Renal cortical epithelial cell (primary cell): ENCODE results near the gene SMDT1. TPM values are rescaled to one million over a fixed set of nuclear protein-coding genes. Genes with fewer than 3 reads are reported as not detected.
A peak's percentile ranks its signal among the peaks of the same experiment; 100 is the strongest.
"Not testable (repeated sequence)": the region's sequence is repeated elsewhere in the genome, so short reads cannot be mapped to it uniquely, and the experiment has no call there.

Source experiments
- DNase-seq: peaks from one replicate; pipeline ENCODE4 v3.0.0-alpha.2; 2011; ENCODE audit warnings: low read depth
- total RNA-seq: library from RNA; depleted of rRNA; stranded (reverse); fragments of >200 nt; gene quantifications from 2 replicates; pipeline ENCODE4 v1.2.3, GENCODE V29; 2014

Gene SMDT1
- total RNA-seq, 1 donor from 2014 or later, result 4.5 TPM

DNA sequence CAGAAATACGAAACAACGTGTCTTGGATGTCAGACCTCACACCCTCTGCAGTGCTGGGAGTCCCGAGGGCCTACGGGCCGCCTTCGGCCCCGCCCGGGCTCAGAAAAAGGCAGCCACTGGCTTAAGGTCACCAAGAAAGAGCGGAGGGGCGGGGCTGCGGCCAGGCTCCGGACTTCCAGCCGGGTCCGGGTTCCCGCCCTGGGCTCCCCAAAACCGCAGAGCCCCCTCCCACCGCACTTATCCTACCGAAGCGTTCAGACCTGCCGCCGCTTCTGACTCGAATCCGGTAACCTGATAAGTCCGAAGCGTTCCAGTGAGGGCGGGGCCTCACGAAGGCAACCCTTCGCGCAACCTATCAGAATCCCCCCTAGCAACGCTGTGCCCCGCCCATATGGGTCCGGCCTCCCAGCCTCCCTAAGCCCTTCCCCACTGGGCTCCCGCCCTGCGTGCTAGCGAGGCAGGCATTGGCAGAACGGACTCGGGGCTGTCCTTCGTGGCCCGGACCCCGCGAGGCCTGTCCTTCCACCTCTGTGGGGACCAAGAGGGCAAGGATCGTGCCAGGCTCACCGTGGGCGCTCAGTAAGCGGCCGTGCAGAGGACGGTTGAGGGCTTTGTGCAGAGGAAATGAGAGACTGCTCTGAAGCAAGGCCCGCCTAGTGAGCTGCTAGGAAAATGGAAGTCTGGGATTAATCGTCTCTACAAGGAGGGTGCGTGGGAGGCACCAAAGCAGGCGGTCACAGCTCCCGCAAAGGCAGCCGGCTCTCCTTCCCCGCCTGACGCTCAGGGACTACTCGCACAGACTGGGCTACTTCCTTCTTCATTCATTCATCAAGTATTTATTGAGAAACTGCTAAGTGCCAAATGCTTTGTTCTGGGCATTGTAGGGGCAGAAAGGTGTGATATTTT is 8.7 kb upstream of the SMDT1 start, which contains the start of gene NAGA:
NAGA (minus strand) TSS at position 296 of the 906 bp plus-strand sequence. CDS start 515 bp downstream, outside the sequence.
- DNase-seq, result peak; percentile 93

DNA sequence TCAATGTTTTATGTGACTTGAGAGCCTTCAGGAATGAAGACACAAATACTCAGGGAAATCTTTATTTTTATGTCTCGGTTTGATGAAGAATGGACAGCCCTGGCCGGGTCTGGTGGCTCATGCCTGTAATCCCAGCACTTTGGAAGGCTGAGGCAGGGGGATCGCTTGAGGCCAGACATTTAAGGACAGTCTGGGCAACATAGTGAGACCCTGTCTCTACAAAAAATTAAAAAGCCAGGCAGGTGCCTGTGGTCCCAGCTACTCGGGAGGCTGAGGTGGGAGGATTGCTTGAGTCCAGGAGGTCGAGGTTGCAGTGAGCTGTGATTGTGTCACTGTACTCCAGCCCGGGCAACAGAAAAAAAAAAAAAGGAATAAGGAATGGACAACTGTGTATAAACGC is 8.0 kb upstream of the SMDT1 start:
- not testable (repeated sequence) for DNase-seq

GRCh38 chr22:42072606-42073330 is 6.7 kb upstream of the SMDT1 start:
- DNase-seq, result no peak

DNA sequence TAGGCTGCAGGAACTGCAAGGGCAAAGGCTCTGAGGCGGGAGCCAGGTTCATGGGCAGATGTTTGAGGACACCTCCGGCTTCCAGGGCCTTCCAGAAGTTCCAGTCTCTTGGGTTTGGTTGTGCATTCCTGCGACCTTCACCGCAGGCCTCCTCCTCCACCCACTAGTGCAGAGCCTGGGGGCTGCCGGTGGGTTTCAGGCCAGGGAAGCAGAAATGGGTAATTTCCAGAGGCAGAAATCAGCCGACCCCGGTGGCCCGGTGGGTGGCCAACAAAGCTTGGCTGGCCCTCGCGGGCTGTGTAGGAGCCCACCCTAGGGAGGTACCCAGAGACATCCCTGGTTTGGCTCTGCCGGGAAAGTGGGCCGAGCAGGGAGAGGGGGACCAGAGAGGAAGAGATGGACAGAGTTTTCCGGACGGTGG is 5.9 kb upstream of the SMDT1 start:
- DNase-seq, result no peak

DNA sequence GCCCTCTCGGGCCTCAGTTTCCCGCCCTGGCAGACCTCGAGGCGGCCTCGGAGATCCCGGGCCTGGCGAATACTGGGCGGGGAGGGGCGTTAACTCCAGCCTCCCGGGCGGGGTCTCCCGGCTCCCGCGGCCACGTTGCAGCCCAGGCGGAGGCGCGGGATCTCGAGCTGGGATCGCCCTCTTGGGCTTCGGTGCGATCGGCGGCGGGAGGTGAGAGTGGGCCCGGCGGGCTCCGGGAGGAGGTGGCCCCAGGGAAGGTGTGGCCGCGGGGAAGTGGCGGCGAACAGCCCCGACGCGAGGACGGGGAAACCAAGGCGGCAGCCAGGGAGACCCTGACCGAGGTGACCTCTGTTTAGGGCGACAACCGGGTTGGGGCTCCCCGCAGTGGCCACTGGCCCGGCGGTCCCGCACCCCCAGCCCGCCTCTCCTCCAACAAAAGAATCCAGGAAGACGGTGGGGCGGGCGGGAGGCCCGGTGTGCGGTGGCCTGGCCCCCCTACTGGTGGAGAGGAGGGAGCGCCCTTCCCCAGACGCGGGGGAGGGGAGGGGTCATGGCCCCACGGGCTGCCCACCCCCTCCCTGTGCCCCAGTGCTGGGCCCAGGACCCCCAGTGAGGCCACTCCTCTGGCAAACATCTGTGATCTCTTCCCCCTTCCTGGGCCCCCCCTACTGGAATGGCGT is 5.2 kb upstream of the SMDT1 start, which contains the start of gene PHETA2:
PHETA2 (plus strand) TSS at position 117 of the 680 bp plus-strand sequence. CDS start 3,046 bp downstream, outside the sequence.
- DNase-seq, result no peak

DNA sequence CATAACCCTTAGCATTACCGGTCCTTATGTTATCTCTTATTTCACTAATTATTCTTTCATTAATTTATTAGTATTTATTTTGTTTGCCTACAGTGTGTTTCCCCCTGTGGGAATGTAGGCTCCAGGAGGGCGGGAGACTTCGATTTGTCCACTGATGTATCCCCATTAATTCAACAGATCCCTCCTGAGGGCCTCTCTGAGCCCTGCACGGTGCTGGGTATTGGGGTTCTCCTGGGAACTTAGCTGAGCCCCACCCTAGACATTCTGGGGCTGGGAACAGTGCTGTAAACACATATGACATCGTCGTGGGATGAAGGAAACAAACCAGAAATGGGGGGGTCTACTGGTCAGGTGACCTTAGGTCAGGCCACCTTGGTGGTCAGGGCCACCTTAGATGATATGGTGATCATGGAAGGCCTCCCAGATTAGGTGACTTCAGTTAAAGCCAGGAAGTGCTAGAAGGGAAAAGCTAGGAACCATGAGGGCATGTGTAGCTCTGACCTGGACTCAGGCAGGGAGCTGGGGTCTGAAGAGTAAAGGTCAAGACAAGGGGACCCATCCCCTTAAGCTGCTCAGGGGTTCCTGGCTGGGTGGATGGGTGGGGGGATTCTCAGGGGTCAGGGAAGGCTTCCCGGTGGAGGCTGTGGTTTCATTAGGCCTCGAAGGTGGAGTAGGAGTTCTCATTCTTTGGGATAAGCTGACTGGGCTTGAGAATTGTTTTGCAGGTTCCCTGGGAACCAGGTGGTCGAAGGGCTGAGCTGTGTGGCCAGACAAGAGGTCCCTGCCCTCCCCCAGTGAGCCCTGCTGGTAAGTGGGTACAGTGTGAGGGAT is 4.4 kb upstream of the SMDT1 start:
- no peak for DNase-seq

- DNase-seq, result no peak
Measured at GRCh38 chr22:42076764-42077485, 2.6 kb upstream of the SMDT1 start.

DNA sequence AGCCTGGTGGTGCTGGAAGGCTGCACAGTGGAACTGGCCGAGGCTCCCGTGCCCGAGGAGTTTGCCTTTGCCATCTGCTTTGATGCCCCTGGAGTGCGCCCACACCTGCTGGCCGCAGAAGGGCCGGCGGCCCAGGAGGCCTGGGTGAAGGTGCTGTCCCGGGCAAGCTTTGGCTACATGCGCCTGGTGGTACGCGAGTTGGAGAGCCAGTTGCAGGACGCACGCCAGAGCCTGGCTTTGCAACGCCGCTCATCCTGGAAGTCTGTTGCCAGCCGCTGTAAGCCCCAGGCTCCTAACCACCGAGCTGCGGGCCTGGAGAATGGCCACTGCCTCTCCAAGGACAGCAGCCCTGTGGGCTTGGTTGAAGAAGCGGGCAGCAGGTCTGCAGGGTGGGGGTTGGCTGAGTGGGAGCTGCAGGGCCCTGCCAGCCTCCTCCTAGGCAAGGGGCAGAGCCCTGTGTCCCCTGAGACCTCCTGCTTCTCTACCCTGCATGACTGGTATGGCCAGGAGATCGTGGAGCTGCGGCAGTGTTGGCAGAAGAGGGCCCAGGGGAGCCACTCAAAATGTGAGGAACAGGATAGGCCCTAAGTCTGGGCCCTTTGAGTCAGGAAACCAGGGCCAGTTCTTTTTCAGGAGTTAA is 1.9 kb upstream of the SMDT1 start:
- DNase-seq, result no peak

- no peak for DNase-seq
Measured at GRCh38 chr22:42078469-42079318, 806 bp upstream of the SMDT1 start.

DNA sequence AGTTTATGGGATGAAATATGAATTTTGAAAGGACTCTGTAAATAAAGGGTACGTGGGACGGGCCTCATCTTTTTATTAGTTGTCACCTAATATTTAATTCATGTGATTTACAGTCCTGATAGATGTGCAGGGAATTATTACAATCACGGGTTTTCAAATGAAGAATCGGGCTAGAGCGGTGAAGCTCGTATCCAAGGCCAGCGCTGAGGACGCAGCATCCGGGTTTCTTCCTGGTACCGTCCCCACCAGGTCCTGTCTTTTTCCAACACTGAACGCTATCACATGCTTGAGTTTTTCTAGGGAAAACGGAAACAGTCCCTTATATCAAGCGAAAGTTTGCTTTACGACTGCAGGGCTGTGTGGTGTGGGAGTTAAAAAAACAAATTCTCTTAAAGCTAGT is 787 bp downstream of the SMDT1 start:
- peak; percentile 26 for DNase-seq

- no peak for DNase-seq
Measured at GRCh38 chr22:42083119-42083518, 3.6 kb downstream of the SMDT1 start.

GRCh38 chr22:42084874-42085273 is 5.4 kb downstream of the SMDT1 start:
- DNase-seq, result no peak

DNA sequence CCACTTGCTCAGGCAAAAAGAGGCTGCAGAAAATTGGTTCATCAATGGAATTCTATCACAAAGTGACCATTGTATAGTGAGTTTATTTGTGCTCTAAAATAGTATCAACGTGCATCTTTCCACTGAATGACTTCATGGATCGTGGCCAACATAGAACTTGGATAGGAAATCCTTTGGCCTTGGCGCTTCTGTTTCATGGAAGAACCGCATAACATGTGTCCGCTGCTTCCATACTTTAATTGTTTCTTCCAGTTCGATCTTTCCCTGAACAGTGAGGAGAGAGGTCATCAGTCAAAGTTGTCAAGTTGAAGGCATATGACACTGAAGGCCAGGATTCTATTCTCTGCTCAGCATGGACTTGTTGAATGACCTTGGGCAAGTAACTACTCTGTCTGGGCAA is 6.6 kb downstream of the SMDT1 start:
- DNase-seq, result no peak

DNA sequence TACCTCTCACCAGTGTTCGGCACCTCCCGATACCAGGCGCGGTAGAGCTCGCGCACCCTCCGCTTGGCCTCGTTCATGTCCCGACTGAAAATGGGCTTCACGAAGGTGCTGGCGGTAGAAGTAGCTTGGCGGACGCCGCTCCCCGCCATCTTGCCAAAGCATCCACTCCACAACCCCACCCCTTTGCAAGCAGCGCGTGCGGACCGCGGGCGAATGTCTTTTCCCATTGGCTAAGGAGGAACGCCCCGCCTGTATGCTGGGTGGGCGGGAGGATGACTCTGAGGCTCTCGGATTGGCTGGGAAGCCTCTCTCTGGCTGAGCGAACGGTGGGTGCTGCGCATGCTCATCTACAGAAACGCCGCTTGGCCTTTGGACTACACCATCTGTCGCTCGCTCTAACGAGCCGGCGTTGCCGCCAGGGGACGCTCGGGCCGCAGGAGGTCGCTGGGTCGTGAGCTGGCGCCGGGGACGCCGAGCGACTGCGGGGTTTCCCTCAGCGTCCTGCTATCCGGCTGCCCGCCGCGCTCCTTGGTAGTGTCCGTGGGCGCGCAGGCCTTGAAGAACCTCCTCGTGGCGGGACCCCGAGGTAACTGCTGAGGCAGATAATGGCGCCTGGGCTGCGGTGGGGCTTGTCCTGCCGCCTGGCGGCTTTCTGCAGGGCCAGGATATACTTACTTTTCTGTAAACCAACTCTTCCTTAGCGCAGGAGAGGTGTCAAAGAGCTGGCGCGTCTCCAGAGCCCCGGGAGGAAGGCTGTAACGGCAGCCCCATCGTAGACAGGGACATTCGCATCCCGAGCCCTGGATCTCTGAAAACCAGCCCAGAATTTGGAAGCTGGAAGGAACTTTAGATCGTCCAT is 11.3 kb downstream of the SMDT1 start, which contains the start of gene NDUFA6:
NDUFA6 (minus strand) TSS at position 177 of the 859 bp plus-strand sequence; CDS start at position 149, 28 bp downstream.
- peak; percentile 97 for DNase-seq

DNA sequence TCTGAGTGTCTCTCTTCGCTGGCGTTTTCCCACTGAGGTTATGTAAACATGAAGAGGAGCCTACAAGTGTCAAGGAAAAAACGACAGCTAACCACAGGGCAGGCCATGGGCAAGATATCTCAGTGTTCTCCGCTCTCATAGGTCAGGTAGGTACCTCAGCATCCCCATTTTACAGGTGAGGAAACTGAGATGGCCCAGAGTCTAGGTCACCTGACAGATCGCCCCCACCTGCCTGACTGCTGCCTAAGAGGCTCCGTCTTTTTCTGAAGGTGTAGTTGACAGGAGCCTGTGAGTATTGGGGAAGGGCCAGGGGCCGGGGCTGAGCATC is 11.9 kb downstream of the SMDT1 start:
- DNase-seq, result no peak

- DNase-seq, result no peak
Measured at GRCh38 chr22:42101199-42101598, 21.7 kb downstream of the SMDT1 start.

- not testable (repeated sequence) for DNase-seq
Measured at GRCh38 chr22:42104332-42104860, 24.9 kb downstream of the SMDT1 start.

GRCh38 chr22:42108848-42109247 is 29.3 kb downstream of the SMDT1 start:
- DNase-seq, result no peak
